A673 (cell line): Measurements from ENCODE around the gene ASB13. TPM values are rescaled to one million over a fixed set of nuclear protein-coding genes. Genes with fewer than 3 reads are reported as not detected.

Source experiments
- BruUV-seq: library from RNA; stranded (reverse); fragments of 400-500 nt; replicated peaks from 2 replicates; lab custom pipeline; 2021; lab: Mats Ljungman, UMichigan
- CTCF ChIA-PET: fragments of 300-600 bp; sonication (Branson Sonifier 250); formaldehyde crosslinking; loops from one replicate; lab custom pipeline; 2022; ENCODE audit warnings: antibody characterized with exemption; lab: Charles Lee
- POLR2A ChIA-PET: fragments of 300-600 bp; sonication (Branson Sonifier 250); formaldehyde crosslinking; loops from one replicate; lab custom pipeline; 2022; ENCODE audit warnings: antibody characterized with exemption; ENCODE audit not compliant: low non-redundant PET; lab: Charles Lee
- DNase-seq: peaks from one replicate; pipeline ENCODE4 v3.0.0-alpha.2; 2015; ENCODE audit warnings: low spot score
- H3K27ac ChIP-seq: fragments of 200-600 bp; sonication (generic); 2 replicates; pipeline ENCODE4 v1.5.1; 2016; ENCODE audit warnings: mixed run types, low read depth, mild to moderate bottlenecking, mixed read lengths, antibody characterized with exemption, low read length; ENCODE audit not compliant: poor library complexity, severe bottlenecking
- H3K27me3 ChIP-seq: fragments of 200-600 bp; sonication (generic); replicated peaks from 2 replicates; pipeline ENCODE4 v1.6.1; 2017; ENCODE audit warnings: mixed run types, low read depth, mild to moderate bottlenecking, mixed read lengths, antibody characterized with exemption, low read length; ENCODE audit not compliant: insufficient read depth, poor library complexity
- H3K36me3 ChIP-seq: fragments of 200-600 bp; sonication (generic); 2 replicates; pipeline ENCODE4 v1.6.1; 2016; ENCODE audit warnings: mixed run types, mild to moderate bottlenecking, mixed read lengths, antibody characterized with exemption, low read length; ENCODE audit not compliant: insufficient read depth, poor library complexity, severe bottlenecking
- H3K4me1 ChIP-seq: fragments of 200-600 bp; sonication (generic); 2 replicates; pipeline ENCODE4 v1.6.1; 2017; ENCODE audit warnings: mixed run types, mild to moderate bottlenecking, mixed read lengths, antibody characterized with exemption, low read length; ENCODE audit not compliant: insufficient read depth, poor library complexity, severe bottlenecking
- H3K4me3 ChIP-seq: fragments of 200-600 bp; sonication (generic); 2 replicates; pipeline ENCODE4 v1.5.1; 2016; ENCODE audit warnings: low read depth, mixed run types, mild to moderate bottlenecking, mixed read lengths, low read length; ENCODE audit not compliant: poor library complexity, severe bottlenecking
- H3K9me3 ChIP-seq: fragments of 200-600 bp; sonication (generic); 2 replicates; pipeline ENCODE4 v1.6.1; 2016; ENCODE audit warnings: mixed run types, low read depth, mild to moderate bottlenecking, mixed read lengths, antibody characterized with exemption, low read length; ENCODE audit not compliant: poor library complexity, severe bottlenecking
- CTCF ChIP-seq: fragments of 300-800, 200-600 bp; sonication (generic); conservative IDR thresholded peaks from 2 replicates; pipeline ENCODE4 v1.5.1; 2017; ENCODE audit warnings: low read depth, mild to moderate bottlenecking, antibody characterized with exemption, low read length, moderate library complexity, mixed read lengths
- EZH2 ChIP-seq: fragments of 200-600 bp; sonication (generic); IDR thresholded peaks from 2 replicates; pipeline ENCODE4 v1.6.1; 2017; ENCODE audit warnings: borderline replicate concordance, low read depth, mild to moderate bottlenecking, mixed read lengths, antibody characterized with exemption, low read length; ENCODE audit not compliant: poor library complexity, severe bottlenecking
- intact Hi-C: fragments of 100-400 bp; cut with micrococcal nuclease; formaldehyde crosslinking; loops from one replicate; pipeline ENCODE4 v1.10.0; 2022; ENCODE audit not compliant: unreplicated experiment
- total RNA-seq: library from RNA; stranded (reverse); gene quantifications from 2 replicates; pipeline ENCODE4 v1.2.3, GENCODE V29; 2021

ASB13 gene
- total RNA-seq, 1 experiment from 2014 or later, result 11.9 TPM

GRCh38 chr10:5589661-5590511 lies 76.5 kb downstream of the ASB13 start:
- Histone ChIP-seq H3K4me3 (no peak overlapping the region), H3K9me3 (no peaks in the 10 kb centered on the region), H3K4me1 (peaks cover 2% of the 10 kb centered on the region), H3K36me3 (no peaks in the 10 kb centered on the region), H3K27me3 (no peaks in the 10 kb centered on the region), H3K27ac (no peak overlapping the region)
- intact Hi-C loops, result no loop called here
- ChIA-PET POLR2A (no interaction called here), CTCF (no interaction called here)
- TF ChIP-seq EZH2 (no peak), CTCF (no peak)
- no peak for DNase-seq
- no TSS peak for BruUV-seq

- no TSS peak for BruUV-seq
- POLR2A ChIA-PET, result no interaction called here
- no peaks in the 10 kb centered on the region for H3K4me1 ChIP-seq
- H3K27ac ChIP-seq, result no peak overlapping the region
- no peaks in the 10 kb centered on the region for H3K36me3 ChIP-seq
- H3K27me3 ChIP-seq, result no peaks in the 10 kb centered on the region
- intact Hi-C loops, result no loop called here
- TF ChIP-seq EZH2 (no peak), CTCF (no peak)
- no peaks in the 10 kb centered on the region for H3K9me3 ChIP-seq
- no peak overlapping the region for H3K4me3 ChIP-seq
- CTCF ChIA-PET, result no interaction called here
- no peak for DNase-seq
These were observed 77.3 kb downstream of the ASB13 start for GRCh38 chr10:5589011-5589660.

Other genes with a start within 250 kb of the ASB13 start
- not detected in 2 replicates for gene CALML5, start 167.0 kb downstream of the ASB13 start, total RNA-seq
- not detected in 2 replicates for gene CALML3, start 141.6 kb downstream of the ASB13 start, total RNA-seq
- gene TASOR2, start 18.2 kb upstream of the ASB13 start, total RNA-seq, result 82.5 and 94.5 TPM in 2 replicates
- 294 and 325 TPM in 2 replicates for gene GDI2, start 146.8 kb upstream of the ASB13 start, total RNA-seq
- gene ANKRD16, start 223.3 kb upstream of the ASB13 start, total RNA-seq, result 16.2 and 17.3 TPM in 2 replicates
- gene FBH1, start 223.6 kb upstream of the ASB13 start, total RNA-seq, result 84.0 and 87.5 TPM in 2 replicates